ENCODE measurements around the gene FAM161B.
"Not testable (repeated sequence)": the region's sequence is repeated elsewhere in the genome, so short reads cannot be mapped to it uniquely, and the experiment has no call there.

FAM161B gene

DNA sequence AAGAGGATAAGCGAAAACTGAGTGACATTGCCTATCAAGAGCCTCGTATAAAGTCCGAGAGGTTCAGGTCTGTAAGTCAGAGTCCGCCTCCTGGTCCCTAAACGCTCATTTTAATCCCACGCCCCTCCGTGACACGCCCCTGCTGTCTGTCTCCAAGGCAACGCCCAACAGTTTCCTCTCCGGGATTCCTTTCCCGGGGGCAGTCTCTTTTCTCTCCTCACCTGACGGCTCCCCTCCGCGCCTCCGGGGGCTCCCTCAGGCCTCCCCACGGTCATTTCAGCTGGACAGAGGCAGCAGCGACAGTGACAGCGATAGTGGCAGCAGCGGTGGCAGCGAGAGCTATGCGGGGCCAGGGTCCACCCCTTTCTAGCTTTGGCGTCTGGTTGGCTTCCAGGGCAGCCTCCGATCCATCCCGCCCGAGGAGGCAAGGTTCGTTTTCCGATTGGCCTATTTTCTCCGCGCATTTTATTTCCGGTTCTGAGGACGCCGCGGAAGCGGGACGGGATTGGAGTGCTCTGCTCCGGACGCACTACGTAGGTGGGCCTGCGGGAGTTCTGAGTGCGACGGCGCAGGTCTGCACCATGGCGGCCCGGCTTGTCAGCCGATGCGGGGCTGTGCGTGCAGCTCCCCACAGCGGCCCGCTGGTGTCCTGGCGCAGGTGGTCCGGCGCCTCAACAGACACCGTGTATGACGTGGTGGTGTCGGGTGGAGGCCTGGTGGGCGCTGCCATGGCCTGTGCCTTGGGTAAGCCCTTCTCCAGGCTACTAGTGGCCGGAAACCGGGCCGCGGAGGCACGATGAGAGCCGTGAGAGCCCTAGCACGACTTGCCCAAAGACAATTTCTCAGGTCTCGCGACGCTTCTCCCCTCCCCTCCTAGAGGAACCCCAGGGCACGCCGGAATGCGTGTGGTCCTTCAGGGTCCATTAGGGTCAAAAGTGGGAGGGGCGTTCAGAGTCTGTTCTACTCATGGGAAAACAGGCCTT lies at the start of gene FAM161B, which contains the start of gene COQ6:
TSS of gene FAM161B (minus strand) at position 343 of the 983 bp plus-strand sequence. CDS start at position 275, 68 bp downstream.
TSS of gene COQ6 (plus strand) at position 551 of the 983 bp plus-strand sequence. CDS start at position 582, 31 bp downstream.
- peak; percentile 95 for DNase-seq

GRCh38 chr14:73998726-73999125 lies 48.8 kb upstream of the FAM161B start:
- no peak for DNase-seq

DNA sequence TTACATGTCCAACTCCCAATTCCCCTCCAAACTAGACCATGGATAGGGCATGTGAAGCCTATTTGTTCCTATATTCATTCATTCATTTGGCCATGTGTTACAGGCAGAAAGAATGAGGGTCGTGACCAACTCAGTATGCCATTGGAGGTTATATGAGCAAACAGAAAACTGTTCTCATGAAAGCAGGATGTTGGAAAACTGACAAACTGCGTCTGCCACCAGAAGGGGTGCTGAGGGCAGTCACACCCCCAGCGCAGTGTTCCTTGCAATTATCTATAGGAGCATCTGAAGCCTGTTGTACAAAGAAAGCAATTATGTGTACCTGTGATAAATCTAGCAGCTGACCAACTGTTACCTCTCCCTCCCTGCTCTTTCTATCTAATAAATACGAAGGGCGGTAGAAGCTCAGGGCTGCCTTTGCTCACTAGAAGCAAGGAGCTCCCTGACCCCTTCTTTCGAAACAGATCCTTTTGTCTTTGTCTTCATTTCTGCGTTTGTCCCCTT lies 48.1 kb upstream of the FAM161B start:
- DNase-seq: no peak

- no peak for DNase-seq
Measured at GRCh38 chr14:73997108-73997943, 47.4 kb upstream of the FAM161B start.

GRCh38 chr14:73996731-73997107 lies 46.8 kb upstream of the FAM161B start:
- DNase-seq: no peak

DNA sequence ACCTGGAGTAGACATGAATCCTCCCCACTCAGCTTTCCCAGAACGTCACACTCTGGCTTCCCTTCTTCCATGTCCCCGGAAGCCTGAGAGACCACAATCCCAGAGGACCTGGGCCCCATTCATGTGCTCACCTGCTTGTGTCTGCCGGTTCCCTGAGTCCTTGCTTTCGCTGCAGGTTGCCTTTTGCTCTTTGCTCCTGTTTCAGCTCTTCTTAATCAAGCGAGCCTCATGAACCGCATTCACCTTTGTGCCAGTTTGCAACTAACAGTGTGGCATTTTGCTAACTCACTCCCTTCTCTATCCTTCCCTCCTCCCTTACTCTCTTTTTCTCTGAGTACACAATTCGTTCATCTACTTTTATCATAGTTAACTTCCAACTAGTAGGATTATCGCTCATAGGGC lies 46.1 kb upstream of the FAM161B start:
- DNase-seq: no peak

GRCh38 chr14:73994926-73995325 lies 45.0 kb upstream of the FAM161B start:
- not testable (repeated sequence) for DNase-seq

- DNase-seq: no peak
Measured at GRCh38 chr14:73991092-73991491, 41.2 kb upstream of the FAM161B start.

DNA sequence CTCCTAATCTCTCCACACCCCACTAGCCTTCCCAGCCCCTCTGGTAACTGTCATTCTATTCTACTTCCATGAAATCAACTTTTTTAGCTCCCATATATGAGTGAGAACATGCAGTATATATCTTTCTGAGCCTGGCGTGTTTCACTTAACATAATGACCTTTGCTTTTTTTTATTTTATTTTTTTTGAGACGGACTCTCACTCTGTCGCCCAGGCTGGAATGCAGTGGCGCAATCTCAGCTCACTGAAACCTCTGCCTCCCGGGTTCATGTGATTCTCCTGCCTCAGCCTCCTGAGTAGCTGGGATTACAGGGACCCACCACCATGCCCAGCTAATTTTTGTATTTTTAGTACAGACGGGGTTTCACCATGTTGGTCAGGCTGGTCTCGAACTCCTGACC lies 38.8 kb upstream of the FAM161B start:
- DNase-seq: not testable (repeated sequence)

GRCh38 chr14:73988065-73988464 lies 38.2 kb upstream of the FAM161B start:
- DNase-seq: no peak

- no peak for DNase-seq
Measured at GRCh38 chr14:73977896-73978295, 28.0 kb upstream of the FAM161B start.

GRCh38 chr14:73976125-73976524 lies 26.2 kb upstream of the FAM161B start:
- DNase-seq: no peak

DNA sequence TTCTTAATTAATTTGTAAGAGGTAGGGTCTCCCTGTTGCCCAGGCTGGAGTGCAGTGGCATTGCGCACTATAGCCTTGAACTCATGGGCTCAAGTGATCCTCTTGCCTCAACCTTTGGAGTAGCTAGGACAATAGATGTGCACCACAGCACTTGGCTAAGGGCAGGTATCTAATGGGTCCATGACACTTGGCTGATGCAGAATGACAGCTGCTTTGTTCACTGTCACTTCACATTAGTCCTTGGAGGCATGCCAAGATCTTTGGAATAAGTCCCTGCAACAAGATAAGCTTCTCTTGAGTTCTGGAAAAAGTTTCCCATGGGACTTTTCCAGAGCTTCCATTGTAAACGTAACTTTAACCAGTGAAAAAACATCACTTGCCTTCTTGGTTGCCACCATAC lies 23.6 kb upstream of the FAM161B start:
- no peak for DNase-seq

DNA sequence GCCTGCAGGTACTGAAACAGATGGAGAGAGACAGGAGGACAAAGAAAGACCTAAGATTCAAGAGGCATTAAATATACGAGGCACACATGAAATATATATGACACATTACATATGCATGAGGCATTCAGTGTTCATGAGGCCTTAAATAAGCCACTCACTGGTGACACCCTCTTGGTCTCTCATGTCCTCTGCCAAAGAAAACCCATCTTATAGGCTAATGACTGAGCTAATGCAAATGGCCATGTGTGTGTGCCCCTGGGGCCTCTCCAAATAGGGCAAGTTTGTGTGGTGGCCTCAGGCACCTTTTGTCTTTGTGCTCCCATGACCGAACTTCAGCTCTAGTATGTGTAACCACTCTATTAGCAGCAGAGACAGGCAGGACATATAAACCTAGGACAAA lies 19.0 kb upstream of the FAM161B start:
- no peak for DNase-seq

DNA sequence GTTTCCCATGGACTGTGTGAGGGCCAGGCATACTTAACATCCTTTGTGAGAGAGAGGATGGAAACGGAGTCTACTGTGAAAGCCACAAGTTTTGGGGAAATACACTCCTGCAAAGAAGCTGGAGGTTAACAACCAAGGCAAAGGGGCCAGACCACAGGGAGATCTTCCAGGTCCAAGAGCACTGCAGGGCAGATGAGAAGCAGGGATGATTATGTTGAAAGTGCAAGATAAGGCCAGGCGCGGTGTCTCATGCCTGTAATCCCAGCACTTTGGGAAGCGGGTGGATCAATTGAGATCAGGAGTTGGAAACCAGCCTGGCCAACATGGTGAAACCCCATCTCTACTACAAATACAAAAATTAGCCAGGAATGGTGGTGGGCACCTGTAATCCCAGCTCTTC lies 15.3 kb upstream of the FAM161B start:
- no peak for DNase-seq

GRCh38 chr14:73961192-73961591 lies 11.3 kb upstream of the FAM161B start:
- DNase-seq: no peak

GRCh38 chr14:73958591-73958990 lies 8.7 kb upstream of the FAM161B start:
- DNase-seq: no peak

DNA sequence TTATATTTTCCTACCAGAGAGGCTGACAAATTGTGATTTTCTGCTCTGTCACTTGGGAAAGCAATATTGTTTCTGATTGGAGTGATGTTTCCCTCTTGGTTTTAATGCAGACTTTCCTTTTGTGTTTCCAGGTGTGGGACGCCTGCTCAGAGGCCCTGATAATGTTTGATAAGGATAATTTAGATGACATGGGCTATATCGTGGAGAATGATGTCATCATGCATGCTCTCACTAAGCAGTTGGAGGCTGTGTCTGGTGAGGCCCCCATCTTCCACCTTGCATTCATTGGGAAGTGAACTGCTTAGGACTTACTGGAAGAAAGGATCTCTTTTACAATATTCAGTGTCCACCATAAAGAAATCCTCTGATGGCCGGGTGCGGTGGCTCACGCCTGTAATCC lies 5.8 kb upstream of the FAM161B start:
- no peak for DNase-seq

- DNase-seq: no peak
Measured at GRCh38 chr14:73953731-73954130, 3.8 kb upstream of the FAM161B start.

- DNase-seq: no peak
Measured at GRCh38 chr14:73945159-73945670, 4.7 kb downstream of the FAM161B start.

DNA sequence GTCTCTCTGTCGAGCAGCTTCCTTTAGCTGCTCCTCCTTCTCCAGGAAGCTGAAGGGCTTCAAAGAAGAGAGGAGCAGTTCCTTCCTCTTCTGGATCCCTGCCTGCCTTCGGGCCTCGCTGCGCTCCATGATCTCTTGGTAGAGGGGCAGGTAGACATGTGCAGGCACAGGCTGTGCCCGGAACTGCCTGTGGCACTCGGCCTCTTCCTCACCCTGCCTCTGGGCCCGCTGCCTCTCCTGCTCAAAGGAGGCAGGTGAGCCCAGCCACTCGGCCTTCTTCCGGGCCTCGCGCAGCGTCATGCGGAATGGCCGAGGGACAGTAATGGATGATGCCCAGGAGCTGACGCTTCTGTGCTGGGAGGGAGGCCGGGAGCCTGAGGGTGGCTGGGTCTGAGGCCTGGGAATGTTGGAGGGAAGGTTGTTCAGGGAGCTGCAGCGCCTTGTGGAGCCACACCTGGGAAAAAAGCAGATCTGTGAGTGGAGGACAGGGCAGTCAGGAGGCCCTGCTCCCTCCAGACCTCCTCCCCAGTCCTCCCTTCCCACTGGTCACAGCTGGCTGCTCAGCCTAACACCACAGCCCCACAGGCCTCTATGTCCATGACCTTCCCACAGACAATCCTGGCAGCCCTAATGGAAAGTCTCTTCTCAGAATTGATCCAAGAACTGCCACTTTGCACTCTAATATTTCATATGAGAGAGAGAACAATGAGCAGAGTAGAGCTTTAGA lies 5.3 kb downstream of the FAM161B start:
- DNase-seq: no peak

DNA sequence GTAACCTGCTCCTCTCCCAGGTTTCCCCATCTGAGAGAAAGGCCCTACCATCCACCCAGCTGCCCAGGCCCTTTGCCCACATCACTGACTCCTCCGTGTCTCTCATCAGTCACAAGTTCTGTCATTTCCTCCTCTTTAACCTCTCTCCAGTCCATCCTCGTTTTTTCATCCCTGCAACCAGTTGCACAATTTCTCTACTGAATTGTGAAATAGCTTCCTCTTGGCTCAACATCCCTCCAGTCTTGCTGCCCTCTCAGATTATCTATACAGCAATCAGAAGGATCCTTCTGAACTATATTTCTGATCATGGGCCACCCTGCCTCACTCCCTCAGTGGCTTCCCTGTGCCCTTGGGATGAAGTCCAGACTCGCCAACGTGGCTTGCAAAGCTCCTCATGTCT lies 6.8 kb downstream of the FAM161B start:
- DNase-seq: no peak
